HG02870 (cell line): ENCODE measurements around the gene LGR6.
"Not testable (repeated sequence)": the region's sequence is repeated elsewhere in the genome, so short reads cannot be mapped to it uniquely, and the experiment has no call there.

Experiments used
- ATAC-seq: cut with Tn5 transposase; IDR thresholded peaks from one replicate; pipeline ENCODE4 v1.9.1; 2021; ENCODE audit warnings: mild to moderate bottlenecking, moderate library complexity; ENCODE audit not compliant: unreplicated experiment

The LGR6 gene

DNA sequence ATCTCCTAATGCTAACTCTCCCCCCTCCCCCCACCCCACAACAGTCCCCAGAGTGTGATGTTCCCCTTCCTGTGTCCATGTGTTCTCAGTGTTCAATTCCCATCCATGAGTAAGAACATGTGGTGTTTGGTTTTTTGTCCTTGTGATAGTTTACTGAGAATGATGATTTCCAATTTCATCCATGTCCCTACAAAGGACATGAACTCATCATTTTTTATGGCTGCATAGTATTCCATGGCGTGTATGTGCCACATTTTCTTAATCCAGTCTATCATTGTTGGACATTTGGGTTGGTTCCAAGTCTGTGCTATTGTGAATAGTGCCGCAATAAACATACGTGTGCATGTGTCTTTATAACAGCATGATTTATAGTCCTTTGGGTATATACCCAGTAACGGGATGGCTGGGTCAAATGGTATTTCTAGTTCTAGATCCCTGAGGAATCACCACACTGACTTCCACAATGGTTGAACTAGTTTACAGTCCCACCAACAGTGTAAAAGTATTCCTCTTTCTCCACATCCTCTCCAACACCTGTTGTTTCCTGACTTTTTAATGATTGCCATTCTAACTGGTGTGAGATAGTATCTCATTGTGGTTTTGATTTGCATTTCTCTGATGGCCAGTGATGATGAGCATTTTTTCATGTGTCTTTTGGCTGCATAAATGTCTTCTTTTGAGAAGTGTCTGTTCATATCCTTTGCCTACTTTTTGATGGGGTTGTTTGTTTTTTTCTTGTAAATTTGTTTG lies 67.8 kb downstream of the LGR6 start:
- not testable (repeated sequence) for ATAC-seq

DNA sequence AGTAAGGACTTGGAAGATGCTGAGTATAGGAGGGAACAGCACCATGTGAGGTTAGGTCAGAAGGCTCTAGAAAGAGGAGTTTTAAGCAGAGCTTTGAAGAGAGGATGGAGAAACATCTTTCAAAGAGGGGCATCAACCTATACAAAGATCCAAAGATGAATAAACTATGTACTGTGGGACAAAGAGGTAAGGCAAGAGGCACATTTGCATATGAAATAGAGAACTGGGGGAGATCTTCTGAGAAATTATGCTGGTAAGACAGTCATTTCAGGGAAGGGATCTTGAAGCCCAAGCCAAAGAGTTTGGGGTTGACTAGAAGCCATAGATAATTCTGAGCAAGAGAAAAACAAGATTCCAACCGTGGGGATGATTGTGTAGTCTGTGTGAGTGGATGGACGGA lies 70.0 kb downstream of the LGR6 start:
- ATAC-seq, result no peak

GRCh38 chr1:202264300-202264699 lies 70.7 kb downstream of the LGR6 start:
- no peak for ATAC-seq

GRCh38 chr1:202264726-202265125 lies 71.1 kb downstream of the LGR6 start:
- ATAC-seq, result no peak

- ATAC-seq, result no peak
Measured at GRCh38 chr1:202266061-202266765, 72.6 kb downstream of the LGR6 start.

GRCh38 chr1:202268032-202268431 lies 74.4 kb downstream of the LGR6 start:
- no peak for ATAC-seq

DNA sequence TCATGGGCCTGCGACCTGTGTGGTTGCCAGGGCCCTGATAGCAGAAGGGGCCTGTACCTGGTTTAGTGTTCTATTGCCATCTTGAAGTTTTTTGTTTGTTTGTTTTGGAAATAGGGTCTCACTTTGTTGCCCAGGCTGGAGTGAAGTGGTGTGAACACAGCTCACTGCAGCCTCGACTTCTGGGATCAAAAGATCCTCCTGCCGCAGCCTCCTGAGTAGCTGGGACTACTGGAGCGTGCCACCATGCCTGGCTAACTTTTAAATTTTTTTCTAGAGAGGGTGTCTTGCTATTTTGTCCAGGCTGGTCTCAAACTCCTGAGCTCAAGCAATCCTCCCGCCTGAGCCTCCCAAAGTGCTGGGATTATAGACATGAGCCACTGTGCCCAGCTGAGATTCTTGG lies 75.2 kb downstream of the LGR6 start:
- no peak for ATAC-seq

DNA sequence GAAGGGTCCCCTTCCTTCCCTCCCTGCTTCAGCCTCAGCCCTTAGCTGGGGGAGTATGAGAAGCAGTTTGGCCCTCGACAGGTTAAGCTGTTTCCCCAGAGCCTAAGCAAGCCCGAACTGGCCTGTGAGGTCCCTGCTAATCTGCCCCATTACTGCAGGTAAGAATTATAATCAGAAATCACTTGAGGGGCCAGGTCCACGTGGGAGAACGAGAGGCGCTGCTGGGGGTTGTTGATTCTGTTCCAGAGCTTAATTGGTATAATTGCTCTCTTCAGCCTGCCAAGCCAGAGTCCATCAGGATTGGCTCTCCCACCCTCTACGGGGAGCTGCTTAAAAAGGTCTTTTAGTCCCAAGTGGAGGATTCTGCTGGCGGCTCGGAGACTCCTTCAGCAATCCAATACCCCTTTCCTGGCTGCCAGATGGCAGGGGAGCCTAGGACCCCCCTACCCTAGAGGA lies 77.3 kb downstream of the LGR6 start:
- no peak for ATAC-seq

DNA sequence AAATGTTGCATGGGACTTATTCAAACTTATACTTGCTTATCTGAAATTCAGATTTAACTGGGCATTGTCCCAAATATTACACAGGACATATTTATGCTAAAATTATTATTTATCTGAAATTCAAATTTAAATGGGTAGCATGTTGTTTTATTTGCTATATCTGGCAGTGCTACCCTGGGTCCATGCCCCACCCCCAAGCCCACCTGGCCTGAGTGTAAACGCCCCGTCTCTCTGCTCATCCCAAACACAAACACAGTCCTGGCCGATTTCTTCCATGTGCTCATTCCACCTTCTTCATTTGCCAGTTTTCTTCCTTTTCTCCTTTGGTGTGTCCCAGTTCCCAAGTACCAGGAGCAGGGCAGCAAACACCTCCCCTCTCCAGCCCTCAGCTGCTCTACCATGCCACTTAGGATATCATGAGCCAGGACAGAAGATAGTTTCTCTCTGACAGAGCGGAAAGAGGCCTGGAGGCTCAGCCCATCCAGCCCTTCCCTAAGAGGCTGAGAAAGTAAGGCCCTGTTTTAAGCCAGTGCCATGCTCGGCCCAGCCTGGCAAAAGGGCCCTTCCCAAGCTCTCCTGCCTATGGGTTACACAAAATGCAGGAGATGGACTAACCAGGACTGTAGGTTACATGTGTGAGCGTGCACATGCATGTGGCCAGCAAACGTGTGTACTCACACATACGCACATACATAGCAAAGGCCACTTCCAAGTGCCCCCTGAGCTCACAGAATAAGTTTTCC lies 78.7 kb downstream of the LGR6 start:
- no peak for ATAC-seq

GRCh38 chr1:202274611-202275010 lies 81.0 kb downstream of the LGR6 start:
- ATAC-seq, result no peak

- no peak for ATAC-seq
Measured at GRCh38 chr1:202275061-202275770, 81.6 kb downstream of the LGR6 start.

DNA sequence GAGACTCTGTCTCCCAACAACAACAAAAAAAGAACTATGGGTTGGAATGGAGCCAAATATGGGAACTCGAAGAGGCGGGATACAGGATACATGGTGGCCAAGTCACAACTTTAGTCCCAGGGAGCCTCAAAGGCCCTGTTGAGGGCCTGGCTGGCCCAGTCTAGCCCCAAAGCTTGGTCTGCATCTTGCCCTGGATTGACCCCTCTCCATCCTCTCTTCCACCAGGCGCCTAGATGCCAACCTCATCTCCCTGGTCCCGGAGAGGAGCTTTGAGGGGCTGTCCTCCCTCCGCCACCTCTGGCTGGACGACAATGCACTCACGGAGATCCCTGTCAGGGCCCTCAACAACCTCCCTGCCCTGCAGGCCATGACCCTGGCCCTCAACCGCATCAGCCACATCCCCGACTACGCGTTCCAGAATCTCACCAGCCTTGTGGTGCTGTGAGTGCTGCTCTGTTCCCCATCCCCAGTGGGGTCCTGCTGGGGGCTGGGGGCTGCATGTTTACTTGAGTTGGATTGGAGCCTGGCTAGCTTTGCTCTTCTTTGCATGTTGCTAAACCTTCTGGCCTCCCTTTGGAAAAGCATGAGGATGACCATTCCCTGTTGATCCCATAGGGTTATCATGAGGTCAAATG lies 82.6 kb downstream of the LGR6 start:
- no peak for ATAC-seq

DNA sequence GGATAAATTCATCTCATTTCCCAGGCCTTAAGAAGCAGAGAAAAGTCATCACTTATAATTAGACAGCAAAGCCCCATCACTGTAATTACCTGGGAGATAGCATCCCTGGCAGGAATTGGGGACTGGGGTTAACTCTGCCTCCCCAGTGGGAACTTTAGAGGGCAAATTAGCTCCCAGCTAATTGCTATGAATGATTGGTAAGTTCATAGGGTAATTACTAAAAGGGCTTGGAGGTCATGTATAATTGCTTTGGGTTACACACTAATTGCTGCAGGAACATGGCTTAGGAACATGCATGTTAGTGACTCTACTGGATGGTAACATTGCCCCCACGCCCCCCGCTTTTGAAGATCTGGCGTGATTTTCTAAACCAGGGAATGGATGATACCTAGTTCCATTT lies 83.3 kb downstream of the LGR6 start:
- ATAC-seq, result no peak

- ATAC-seq, result no peak
Measured at GRCh38 chr1:202278751-202279150, 85.2 kb downstream of the LGR6 start.

- ATAC-seq, result no peak
Measured at GRCh38 chr1:202279806-202280205, 86.2 kb downstream of the LGR6 start.

GRCh38 chr1:202280595-202280994 lies 87.0 kb downstream of the LGR6 start:
- ATAC-seq, result no peak

- ATAC-seq, result no peak
Measured at GRCh38 chr1:202281316-202282024, 87.9 kb downstream of the LGR6 start.

DNA sequence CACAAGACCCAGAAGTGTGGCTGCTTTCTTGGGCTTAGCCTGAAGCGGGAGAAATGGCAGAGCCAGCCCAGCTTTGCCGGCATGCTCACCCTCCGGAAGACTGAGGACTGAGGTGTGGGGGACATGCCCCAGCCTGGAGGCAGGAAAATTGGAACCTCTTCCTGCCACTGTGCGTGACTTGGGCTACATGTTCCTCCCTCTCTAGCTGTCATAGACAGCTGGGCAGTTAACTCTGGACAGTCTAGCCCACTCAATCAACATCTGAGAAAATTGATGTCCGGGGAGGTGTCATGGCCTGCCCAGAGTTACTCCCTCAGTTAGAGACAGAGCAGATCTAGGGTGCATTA lies 88.4 kb downstream of the LGR6 start:
- ATAC-seq, result no peak

DNA sequence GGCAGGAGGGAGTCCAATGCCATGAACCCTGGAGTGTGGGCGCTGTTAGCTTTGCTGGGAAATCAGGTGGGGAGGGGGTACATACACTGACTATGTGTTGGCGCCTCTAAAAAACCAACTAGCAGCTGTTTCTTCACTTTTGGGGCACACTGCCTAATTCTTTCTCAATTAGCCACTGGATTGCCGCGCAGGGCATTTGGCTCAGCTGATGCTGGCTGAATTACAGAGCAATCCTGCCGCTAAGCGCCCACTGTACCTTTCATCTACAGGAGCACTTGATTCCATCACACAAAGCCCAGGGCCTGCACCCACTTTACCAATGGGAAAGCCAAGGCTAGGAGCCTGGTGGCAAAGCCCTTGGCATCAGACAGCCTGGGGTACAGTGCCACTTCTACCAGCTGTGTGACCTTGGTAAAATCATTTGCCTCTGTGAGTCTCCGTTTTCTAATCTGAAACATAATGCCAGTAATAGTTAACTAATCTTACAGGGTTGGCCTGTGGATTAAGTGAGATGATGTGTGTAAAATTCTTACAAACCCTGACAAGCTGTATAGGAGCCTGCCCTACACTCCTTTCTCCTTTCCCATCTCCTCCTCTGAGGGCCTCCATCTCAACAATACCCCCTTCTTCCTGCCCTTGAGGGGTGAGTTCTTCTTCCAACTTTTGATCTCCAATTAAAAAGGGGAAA lies 89.1 kb downstream of the LGR6 start:
- ATAC-seq, result no peak
